ENCODE measurements around the gene GPR139. TPM values are rescaled to one million over a fixed set of nuclear protein-coding genes. Genes with fewer than 3 reads are reported as not detected.
A peak's percentile ranks its signal among the peaks of the same experiment; 100 is the strongest.

Gene GPR139
- total RNA-seq, 2 donors from 2014 or later, result not detected

DNA sequence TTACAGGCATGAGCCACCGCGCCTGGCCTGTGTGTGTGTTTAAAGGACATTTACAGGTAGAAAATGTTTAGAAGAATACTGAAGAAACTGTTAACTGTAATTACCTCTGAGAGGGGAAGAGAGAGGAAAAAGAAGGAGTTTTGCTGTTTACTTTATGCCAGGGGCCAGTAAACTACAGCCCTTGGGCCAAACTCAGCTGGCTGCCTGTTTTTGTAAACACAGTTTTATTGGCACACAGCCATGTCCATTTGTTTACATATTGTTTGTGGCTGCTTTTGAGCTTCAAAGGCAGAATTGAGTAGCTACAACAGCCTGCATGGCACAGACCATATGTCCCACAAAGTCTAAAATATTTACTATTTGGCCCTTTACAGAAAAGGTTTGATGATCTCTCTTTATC lies 76.4 kb downstream of the GPR139 start:
- H3K27me3 Mint-ChIP-seq (ENCODE audit: insufficient read depth), result no peaks in the 10 kb centered on the region
- 93 to 98% methylated on average over 2 of the region's 2 CpGs for WGBS, 2 experiments (ENCODE audit: insufficient coverage in 1 of 2, insufficient read length in 1 of 2)

DNA sequence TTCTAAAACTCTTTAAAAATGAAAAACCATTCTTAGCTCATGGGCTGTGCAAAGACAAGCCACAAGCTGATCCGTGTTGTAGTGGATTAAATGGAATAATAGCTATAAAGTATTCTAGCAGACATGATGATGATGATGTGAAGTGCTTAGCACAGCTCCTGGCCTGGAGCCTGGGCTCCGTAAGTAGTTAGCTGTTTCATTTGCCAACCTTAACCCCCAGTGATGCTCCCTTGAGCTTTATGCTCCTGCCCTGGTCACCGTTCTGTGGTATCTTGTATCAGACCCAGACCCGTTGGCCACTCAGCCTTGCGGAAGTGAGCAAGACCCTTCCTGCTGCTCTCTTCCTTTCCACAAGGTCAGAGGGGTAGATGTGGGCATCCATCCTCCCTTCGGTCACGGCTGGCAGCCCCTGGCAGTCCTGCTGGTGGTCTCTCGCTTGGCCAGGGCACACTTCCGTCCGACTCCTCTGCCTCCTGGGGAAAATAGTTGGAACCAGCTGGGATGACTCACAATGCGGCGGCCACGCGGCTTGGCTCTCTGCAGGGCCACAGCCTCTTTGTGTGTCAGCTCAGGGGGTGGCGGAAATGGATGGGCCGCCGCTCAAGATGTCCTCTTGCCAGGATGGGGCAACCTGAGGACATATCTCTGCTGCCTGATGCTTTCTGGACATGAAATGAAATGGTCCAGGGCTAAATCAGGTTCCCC lies 79.1 kb downstream of the GPR139 start:
- TF ChIP-seq, protein P1, sequence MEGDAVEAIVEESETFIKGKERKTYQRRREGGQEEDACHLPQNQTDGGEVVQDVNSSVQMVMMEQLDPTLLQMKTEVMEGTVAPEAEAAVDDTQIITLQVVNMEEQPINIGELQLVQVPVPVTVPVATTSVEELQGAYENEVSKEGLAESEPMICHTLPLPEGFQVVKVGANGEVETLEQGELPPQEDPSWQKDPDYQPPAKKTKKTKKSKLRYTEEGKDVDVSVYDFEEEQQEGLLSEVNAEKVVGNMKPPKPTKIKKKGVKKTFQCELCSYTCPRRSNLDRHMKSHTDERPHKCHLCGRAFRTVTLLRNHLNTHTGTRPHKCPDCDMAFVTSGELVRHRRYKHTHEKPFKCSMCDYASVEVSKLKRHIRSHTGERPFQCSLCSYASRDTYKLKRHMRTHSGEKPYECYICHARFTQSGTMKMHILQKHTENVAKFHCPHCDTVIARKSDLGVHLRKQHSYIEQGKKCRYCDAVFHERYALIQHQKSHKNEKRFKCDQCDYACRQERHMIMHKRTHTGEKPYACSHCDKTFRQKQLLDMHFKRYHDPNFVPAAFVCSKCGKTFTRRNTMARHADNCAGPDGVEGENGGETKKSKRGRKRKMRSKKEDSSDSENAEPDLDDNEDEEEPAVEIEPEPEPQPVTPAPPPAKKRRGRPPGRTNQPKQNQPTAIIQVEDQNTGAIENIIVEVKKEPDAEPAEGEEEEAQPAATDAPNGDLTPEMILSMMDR (conservative IDR thresholded peaks at IDR 0.05), result no peak
- no peaks in the 10 kb centered on the region for H3K9me3 ChIP-seq (ENCODE audit: control insufficient read depth, low read length)
- DNase-seq, result no peak
- no peak overlapping the region for H3K4me3 ChIP-seq (ENCODE audit: low read length)
- Mint-ChIP-seq H3K27ac (no peak overlapping the region), H3K9me3 (no peaks in the 10 kb centered on the region), H3K4me1 (no peaks in the 10 kb centered on the region), H3K4me3 (no peak overlapping the region), H3K36me3 (ENCODE audit: low read depth) (no peaks in the 10 kb centered on the region), H3K27me3 (ENCODE audit: insufficient read depth) (no peaks in the 10 kb centered on the region)
- H3K27ac ChIP-seq (ENCODE audit: low read depth, low read length), result no peak overlapping the region
- no peaks in the 10 kb centered on the region for H3K4me1 ChIP-seq (ENCODE audit: control insufficient read depth, insufficient read depth, low read length)
- WGBS, 2 experiments (ENCODE audit: insufficient coverage in 1 of 2, insufficient read length in 1 of 2), result 83 to 88% methylated on average over 6 to 17 of the region's 17 CpGs
- H3K36me3 ChIP-seq (ENCODE audit: control insufficient read depth, insufficient read depth, low read length), result no peaks in the 10 kb centered on the region
- H3K9ac ChIP-seq (ENCODE audit: extremely low read depth, low read length, poor library complexity, severe bottlenecking), result no peak overlapping the region
- H3K27me3 ChIP-seq (ENCODE audit: control insufficient read depth, insufficient read depth, low read length, poor library complexity, severe bottlenecking), result no peaks in the 10 kb centered on the region

More for the DNA sequence above, 76.4 kb downstream of the GPR139 start:
- no peak for DNase-seq
- Histone ChIP-seq H3K9me3 (ENCODE audit: control insufficient read depth, low read length) (no peaks in the 10 kb centered on the region), H3K36me3 (ENCODE audit: control insufficient read depth, insufficient read depth, low read length) (no peaks in the 10 kb centered on the region), H3K27ac (ENCODE audit: low read depth, low read length) (no peak overlapping the region), H3K4me3 (ENCODE audit: low read length) (no peak overlapping the region), H3K4me1 (ENCODE audit: control insufficient read depth, insufficient read depth, low read length) (no peaks in the 10 kb centered on the region), H3K27me3 (ENCODE audit: control insufficient read depth, insufficient read depth, low read length, poor library complexity, severe bottlenecking) (no peaks in the 10 kb centered on the region), H3K9ac (ENCODE audit: extremely low read depth, low read length, poor library complexity, severe bottlenecking) (no peak overlapping the region)
- TF ChIP-seq, protein P1 (conservative IDR thresholded peaks at IDR 0.05), result no peak
- H3K27ac Mint-ChIP-seq, result no peak overlapping the region
- H3K9me3 Mint-ChIP-seq, result no peaks in the 10 kb centered on the region
- no peaks in the 10 kb centered on the region for H3K4me1 Mint-ChIP-seq
- no peak overlapping the region for H3K4me3 Mint-ChIP-seq
- no peaks in the 10 kb centered on the region for H3K36me3 Mint-ChIP-seq (ENCODE audit: low read depth)

DNA sequence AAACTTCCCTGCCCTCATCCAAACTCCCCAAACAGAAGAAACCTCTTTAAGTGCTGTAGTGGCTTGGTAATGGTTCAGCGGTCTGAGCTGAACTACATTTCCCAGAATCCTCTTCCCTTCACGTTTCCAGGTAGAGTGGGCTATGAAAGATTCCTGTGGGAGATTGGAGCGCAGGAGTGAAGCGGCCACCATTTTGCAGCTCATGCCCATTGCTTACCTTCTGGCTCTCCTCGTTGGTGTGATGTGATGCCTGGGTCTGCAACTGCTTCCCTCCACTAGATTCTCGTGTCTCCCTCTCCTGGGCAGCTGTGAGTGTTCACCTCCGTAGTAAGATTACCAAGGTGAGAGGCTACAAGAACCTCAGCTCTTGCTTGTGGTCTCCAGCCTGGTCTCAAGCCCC lies 82.1 kb downstream of the GPR139 start:
- Mint-ChIP-seq H3K27me3 (ENCODE audit: insufficient read depth) (peaks cover 1% of the 10 kb centered on the region), H3K4me3 (peak overlapping the region; percentile 34)

More for the DNA sequence above, 82.1 kb downstream of the GPR139 start:
- Mint-ChIP-seq H3K27ac (peak overlapping the region; percentile 76), H3K4me1 (no peaks in the 10 kb centered on the region), H3K9me3 (no peaks in the 10 kb centered on the region), H3K36me3 (ENCODE audit: low read depth) (no peaks in the 10 kb centered on the region)
- TF ChIP-seq, protein P1 (conservative IDR thresholded peaks at IDR 0.05), result peak; percentile 58
- Histone ChIP-seq H3K4me1 (ENCODE audit: control insufficient read depth, insufficient read depth, low read length) (no peaks in the 10 kb centered on the region), H3K9me3 (ENCODE audit: control insufficient read depth, low read length) (no peaks in the 10 kb centered on the region), H3K4me3 (ENCODE audit: low read length) (no peak overlapping the region), H3K9ac (ENCODE audit: extremely low read depth, low read length, poor library complexity, severe bottlenecking) (no peak overlapping the region), H3K36me3 (ENCODE audit: control insufficient read depth, insufficient read depth, low read length) (no peaks in the 10 kb centered on the region), H3K27ac (ENCODE audit: low read depth, low read length) (no peak overlapping the region), H3K27me3 (ENCODE audit: control insufficient read depth, insufficient read depth, low read length, poor library complexity, severe bottlenecking) (no peaks in the 10 kb centered on the region)
- DNase-seq, result peak; percentile 67
- WGBS, 2 experiments (ENCODE audit: insufficient coverage in 1 of 2, insufficient read length in 1 of 2), result 73 to 85% methylated on average over 2 to 7 of the region's 7 CpGs

Data from endodermal cell (in vitro differentiated cells).